SHP77 (cell line): ENCODE results near the gene MARS1.

ENCODE experiments used
- DNase-seq, 2 experiments: peaks; one replicate each; lab custom pipeline; 2025; lab: John Stamatoyannopoulos, UW

The MARS1 gene

DNA sequence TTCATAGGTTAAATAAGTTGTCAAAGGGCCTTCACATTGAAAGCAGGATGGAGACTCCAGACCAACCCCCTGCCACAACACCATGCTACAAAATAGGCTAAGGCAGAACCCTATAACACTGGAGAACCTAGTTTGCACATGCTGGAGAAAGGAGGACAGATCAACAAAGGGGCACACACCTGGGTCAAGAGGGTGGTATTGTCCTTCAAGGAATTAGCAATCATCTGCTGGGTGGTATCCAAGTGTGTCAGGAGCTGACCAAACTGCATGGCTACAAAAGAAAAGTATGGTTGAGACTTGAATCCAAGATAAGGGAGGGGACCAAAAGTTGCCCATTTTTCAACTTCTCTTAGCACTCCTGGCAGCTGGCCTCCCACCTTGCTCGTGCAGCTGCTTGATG, 44.0 kb downstream of the MARS1 start:
- DNase-seq = no peak

- DNase-seq = no peak
Observed at GRCh38 chr12:57533108-57533507, 45.2 kb downstream of the MARS1 start.

GRCh38 chr12:57534250-57534649, 46.4 kb downstream of the MARS1 start:
- no peak for DNase-seq

- DNase-seq = no peak
Observed at GRCh38 chr12:57534991-57535543, 47.2 kb downstream of the MARS1 start.

GRCh38 chr12:57535764-57536596, 48.1 kb downstream of the MARS1 start:
- DNase-seq = no peak

DNA sequence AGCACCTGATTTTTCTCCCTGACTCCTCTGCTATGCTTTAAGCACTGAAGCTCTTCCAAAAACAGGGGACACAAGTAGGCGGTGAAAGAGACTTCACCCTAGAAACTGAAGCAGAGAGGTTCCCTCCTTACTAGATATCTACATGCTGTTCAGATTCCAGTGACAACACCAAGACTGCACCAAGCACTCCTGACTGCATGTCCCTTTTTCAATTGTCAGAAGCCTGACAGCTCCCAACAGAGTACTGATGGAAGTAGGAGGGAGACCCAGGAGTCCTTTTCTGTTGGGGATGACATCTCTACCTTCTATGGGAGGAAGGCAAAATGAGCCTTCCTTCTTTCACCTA, 48.7 kb downstream of the MARS1 start:
- no peak for DNase-seq

- DNase-seq = no peak
Observed at GRCh38 chr12:57539134-57539768, 51.4 kb downstream of the MARS1 start.

- no peak for DNase-seq
Observed at GRCh38 chr12:57541001-57541400, 53.1 kb downstream of the MARS1 start.

DNA sequence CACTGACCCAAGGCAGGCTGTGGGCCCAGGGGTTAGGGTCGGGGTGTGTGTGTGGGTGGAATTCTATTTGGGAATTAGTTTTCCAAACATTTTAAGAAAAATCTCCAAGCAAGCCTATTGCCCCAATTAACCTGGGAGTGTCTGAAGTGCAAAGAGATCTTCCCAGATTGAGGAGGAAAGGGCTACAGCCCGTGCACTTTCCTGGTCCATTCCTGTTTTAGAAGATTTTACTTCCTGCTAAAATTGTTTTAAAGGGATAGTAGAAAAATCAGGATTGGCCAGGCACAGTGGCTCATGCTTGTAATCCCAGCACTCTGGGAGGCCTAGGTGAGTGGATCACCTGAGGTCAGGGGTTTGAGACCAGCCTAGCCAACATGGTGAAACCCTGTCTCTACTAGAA, 53.8 kb downstream of the MARS1 start:
- no peak for DNase-seq

DNA sequence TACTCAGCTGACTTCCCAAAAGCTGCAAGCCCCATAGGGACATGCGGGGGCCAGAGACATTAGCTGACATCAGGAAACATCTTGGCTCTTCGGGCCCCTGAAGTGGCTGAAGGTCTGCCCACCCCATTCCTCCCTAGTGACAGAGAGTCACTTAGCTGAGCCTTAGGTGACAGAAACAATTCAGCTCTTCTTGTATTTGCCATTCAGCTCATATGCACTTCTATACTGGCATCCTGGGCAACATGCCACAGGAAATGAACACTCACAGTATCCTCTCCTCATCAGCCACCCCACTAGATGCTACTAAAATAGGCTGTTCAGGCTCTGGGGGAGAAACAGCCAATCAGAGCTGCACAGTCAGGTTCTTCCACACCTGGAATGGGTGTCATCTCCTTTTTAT, 55.7 kb downstream of the MARS1 start:
- DNase-seq = no peak

DNA sequence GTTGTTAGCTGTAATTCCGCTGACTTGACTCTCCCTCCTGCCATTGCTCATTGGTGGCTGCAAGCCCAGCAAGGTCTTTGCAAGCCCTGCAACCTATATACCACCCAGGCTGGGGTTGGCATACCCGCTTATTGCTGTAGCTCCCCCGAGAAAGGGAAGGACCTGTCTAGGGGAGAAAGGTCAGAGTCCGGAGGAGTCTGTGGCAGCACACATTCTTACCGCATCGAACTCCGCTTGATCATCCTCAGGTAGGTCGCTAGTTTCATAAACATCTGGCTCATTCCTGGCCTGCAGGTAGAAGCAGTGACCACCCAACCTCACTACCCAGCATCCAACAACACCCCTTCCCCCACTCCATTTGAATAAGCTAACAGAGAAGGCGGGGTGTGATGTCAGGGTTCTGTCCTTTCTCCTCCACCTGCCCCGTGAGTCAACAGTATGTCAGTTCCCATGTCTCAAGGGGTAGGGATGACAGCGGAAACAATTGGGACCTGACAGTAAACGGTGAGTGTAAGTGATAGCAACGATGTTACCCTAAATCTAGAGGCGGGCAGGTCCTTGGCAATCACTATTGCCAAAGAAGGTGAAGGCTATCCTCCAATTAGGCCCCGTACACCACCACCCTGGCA, 58.1 kb downstream of the MARS1 start:
- peak; percentile 35 to 65 for DNase-seq

DNA sequence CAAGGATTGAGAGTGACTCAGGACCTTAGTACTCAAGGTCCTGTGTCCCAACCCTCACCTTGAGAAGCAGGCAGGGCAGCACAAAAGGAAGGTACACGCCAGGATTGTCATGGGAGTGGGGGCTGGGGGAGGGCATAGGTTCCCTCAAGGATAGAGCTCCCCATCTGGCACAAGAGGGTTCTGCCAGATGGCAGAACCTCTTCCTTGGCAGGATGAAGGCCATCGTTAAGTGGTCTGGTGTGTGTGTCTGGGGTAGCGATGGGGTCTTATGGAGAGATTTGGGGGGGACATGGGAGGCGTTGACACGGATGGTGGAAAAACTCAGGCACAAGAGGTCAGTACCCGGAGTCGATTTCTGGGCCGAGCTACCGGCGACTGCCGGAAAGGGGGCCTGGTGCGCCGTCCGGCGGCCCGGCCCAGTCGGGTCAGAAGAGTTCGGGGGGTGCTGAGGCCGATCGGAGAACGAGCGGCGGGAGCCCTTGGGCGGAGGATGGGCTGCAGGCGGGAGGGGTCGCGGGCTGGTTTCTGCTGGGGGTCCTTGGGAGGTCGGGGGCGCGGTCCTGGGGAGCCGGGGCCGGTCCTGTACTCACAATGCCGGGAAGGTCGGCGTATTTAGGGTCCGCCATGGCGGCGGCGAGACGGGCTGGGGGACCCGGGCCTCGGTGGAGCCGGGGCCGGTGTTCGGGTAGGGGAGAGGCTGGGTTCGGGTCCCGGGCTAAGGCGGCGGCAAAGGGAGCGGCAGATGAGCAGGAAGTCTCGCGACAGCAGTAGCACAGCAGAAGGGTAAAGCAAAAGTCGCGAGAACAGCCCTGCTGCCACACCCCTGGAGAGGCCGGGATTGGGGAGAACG, 58.8 kb downstream of the MARS1 start, which contains the start of gene DCTN2:
Gene DCTN2 (minus strand): TSS at position 755 of the 850 bp plus-strand sequence. CDS start 129 bp downstream, at position 626.
- DNase-seq = peak; percentile 95 to 96

GRCh38 chr12:57547288-57548012, 59.6 kb downstream of the MARS1 start:
- no peak for DNase-seq

DNA sequence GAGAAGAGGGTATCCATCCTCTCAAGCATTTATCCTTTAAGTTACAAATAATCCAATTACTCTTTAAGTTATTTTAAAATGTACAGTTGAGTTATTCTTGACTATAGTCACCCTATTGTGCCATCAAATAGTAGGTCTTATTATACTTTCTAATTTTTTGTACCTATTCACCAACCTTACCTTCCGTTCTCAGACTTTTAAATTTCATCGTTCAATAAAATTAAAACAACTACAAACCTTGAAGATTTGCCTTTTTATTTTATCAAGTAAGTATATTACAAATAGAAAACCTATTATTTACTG, 60.1 kb downstream of the MARS1 start:
- DNase-seq = no peak

GRCh38 chr12:57548488-57548887, 60.6 kb downstream of the MARS1 start:
- DNase-seq = no peak

- DNase-seq = no peak
Observed at GRCh38 chr12:57549203-57549908, 61.5 kb downstream of the MARS1 start.

DNA sequence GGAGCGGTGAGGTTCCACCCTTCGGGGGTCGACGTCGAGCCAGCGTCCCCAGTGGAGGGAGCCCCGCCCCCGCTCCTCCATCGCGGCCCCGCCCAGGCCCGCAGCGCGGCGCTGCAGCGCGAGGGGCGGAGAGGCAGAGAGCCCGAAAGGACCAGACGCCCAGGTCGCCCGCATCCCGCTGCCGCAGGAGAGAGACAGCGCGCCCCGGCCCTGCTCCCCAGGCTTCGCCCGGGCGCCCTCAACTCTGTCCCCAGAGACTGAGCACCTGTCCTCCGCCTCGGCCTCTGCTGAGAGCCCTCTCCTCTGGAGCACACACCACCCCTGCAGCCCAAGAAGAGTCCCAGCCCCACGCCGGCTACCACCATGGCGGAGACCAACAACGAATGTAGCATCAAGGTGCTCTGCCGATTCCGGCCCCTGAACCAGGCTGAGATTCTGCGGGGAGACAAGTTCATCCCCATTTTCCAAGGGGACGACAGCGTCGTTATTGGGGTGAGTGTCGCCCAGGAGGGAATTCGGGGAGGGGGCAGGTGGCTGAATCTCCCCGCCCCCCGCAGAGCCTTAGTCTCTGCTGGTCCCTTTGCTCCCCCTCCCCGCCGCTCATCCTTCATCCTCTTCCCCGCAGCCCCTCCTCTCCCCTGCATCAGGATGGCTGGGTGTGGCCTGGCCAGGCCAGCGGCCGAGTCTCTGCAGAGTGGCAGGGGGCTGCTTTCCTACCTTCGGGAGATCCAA, 62.2 kb downstream of the MARS1 start, which contains the start of gene KIF5A:
Gene KIF5A (plus strand): TSS at position 136 of the 732 bp plus-strand sequence. CDS start 228 bp downstream, at position 364.
- DNase-seq = peak; percentile 11 to 40

- DNase-seq = no peak
Observed at GRCh38 chr12:57550641-57551549, 63.0 kb downstream of the MARS1 start.
